ENCODE measurements around the gene PRKG1. TPM values are rescaled to one million over a fixed set of nuclear protein-coding genes. Genes with fewer than 3 reads are reported as not detected.

PRKG1 gene
- total and polyA plus RNA-seq, 2 of the 8 experiments (the other 6 are each of a cell fraction or from before 2014, with no cell fraction given) = 4.2 to 15.2 TPM

- no peak for TF ChIP-seq TCF12 (IDR thresholded peaks at IDR 0.05; ENCODE audit: low read depth, low read length)
- TF ChIP-seq, protein P1, sequence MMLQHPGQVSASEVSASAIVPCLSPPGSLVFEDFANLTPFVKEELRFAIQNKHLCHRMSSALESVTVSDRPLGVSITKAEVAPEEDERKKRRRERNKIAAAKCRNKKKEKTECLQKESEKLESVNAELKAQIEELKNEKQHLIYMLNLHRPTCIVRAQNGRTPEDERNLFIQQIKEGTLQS (IDR thresholded peaks at IDR 0.05; ENCODE audit: insufficient read depth, low read depth, low read length) = no peak
- no peak for TF ChIP-seq CREB1 (IDR thresholded peaks at IDR 0.05)
- TF ChIP-seq PHF8 (conservative IDR thresholded peaks at IDR 0.05; ENCODE audit: low read depth, low read length) = no peak
- TF ChIP-seq HDAC2 (IDR thresholded peaks at IDR 0.05; ENCODE audit: borderline replicate concordance in 1 of 2, low read depth in 2 of 2, low read length in 2 of 2) = no peak
Observed at GRCh38 chr10:51137756-51138529, 63.7 kb downstream of the PRKG1 start (continued).

Measured in H1 (cell line).